ENCODE data around the gene RPL18A.
"Not testable (repeated sequence)": the region's sequence is repeated elsewhere in the genome, so short reads cannot be mapped to it uniquely, and the experiment has no call there.

The RPL18A gene

DNA sequence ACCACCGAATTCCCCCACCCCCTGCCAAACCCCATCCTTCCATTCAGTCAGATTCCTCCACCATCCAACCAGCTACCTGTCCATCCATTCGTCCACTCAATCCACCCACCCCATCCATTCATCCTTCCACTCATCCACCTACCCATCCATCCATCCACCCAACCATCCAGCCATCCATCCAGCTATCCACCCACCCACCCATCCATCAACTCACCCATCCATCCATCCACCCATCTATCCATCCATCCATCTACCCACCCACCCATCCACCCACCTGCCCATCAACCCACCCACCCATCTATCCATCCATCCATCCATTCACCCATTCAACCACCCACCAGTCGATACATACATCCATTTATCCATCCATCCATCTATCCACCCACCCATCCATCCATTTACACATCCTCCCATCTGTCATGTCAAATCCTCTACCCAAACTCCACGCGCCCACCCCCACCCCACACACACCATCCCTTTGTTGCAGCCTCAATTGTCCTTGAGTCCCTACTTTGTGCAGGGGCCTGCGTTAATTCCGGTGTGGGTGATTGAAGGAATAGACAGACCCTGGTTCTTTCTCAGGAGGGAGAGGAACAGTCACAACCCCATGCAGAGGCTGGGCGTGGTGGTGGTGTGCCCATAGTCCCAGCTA lies 6.7 kb downstream of the RPL18A start:
- in situ Hi-C loops (cut with HindIII; ENCODE audit: low sequenced_read_pairs) = no loop called here

DNA sequence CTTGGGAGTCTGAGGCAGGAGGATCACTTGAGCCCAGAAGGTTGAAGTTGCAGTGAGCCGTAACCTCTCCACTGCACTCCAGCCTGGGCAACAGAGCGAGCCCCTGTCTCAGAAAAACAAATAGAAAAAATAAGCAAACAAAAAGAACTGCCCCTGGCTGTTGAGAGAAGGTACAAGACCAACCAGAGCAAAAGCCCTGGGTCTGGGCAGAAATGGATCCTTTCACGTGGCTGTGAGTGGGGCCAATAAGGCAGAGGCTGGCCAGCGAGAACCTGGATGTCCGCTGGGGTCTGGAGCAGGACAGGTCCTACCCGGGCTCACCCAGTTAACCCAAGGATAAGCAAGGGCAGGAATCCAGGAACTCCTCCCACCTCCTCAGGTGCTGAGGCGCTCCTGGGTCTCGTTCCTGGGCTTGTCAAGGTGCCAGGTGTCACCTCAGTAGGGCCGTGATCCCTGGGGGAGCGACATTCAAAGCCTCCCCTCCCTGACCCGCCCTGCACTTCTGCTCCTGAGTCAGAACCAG lies 7.3 kb downstream of the RPL18A start:
- in situ Hi-C loops (cut with HindIII; ENCODE audit: low sequenced_read_pairs) = no loop called here

DNA sequence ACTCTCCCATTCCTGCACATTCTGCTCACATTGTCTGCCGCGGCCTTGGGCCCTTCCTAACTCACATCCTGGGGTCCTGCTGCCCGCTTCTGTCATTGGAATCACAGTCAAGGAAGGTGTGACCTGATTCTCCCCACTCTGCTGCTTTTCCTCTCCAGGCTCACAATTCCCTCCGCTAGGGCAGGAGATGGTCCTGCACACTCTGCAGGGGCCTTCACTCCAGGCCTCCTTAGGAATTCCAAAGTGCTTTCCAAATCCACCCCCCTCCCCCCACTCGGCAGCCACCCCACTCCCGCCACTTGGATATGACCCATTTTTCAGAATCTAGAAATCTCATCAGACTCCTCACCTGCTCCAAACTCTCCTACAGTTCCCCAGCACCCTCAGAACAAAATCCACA lies 9.0 kb downstream of the RPL18A start:
- in situ Hi-C loops (cut with HindIII; ENCODE audit: low sequenced_read_pairs) = no loop called here

DNA sequence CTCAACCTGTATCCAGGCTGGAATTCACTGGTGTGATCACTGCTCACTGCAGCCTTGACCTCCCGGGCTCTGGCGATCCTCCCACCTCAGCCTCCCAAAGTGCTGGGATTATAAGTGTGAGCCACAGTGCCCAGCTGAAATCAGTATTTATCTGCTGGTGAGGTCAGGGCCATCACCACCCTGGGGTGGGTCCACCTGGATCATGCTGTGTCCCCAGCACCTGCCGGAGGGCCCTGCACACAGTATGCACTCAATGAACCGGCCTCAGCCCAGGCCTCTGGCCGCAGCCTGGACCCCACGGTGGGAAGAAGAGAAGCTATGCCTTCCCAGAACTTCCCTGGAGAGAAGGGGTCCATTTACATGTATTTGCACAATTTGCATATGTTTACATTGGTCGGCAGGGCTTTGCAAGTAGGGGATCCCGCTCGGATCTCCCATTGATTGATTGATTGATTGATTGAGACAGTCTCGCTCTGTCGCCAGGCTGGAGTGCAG lies 9.5 kb downstream of the RPL18A start:
- in situ Hi-C loops (cut with HindIII; ENCODE audit: low sequenced_read_pairs) = no loop called here

DNA sequence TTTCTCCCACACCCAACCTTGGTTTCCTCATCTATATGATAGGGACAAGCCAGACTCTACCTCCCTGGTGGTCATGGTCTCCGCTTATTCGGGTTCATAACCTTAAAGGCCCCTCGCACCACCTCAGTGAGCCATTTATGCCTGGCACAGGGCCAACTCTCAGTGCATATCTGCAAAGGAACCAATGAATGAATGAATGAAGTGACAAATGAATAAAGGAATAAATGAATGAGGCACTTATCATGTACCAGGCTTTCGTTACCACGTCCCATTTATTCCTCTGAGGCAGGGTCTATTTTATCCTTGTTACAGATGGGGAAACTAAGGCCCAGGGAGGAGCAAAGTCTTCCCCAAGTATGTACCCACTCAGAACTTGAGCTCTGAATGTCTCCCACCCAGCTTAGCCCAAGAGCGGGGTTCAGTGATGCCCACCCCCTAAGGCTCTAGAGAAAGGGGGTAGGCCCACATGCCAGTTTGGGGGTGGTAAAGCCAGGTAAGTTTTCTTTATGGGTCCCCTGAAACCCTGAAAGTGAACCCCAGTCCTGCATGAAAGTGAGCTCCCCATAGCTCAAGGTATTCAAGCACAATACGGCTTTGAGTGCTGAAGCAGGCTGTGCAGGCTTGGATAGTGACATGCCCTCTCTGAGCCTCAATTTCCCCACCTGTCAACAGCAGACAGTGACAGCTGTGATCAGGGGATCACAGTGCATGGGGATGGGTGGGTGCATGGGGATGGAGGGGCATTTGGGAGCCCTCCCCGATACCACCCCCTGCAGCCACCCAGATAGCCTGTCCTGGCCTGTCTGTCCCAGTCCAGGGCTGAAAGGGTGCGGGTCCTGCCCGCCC lies 11.5 kb downstream of the RPL18A start:
- in situ Hi-C loops (cut with HindIII; ENCODE audit: low sequenced_read_pairs) = no loop called here

DNA sequence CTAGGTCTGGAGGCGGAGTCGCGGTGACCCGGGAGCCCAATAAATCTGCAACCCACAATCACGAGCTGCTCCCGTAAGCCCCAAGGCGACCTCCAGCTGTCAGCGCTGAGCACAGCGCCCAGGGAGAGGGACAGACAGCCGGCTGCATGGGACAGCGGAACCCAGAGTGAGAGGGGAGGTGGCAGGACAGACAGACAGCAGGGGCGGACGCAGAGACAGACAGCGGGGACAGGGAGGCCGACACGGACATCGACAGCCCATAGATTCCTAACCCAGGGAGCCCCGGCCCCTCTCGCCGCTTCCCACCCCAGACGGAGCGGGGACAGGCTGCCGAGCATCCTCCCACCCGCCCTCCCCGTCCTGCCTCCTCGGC lies 12.2 kb downstream of the RPL18A start, which contains the start of gene SLC5A5:
Gene SLC5A5, plus strand, starts transcription at position 68 of the 373 bp plus-strand sequence. CDS start 375 bp downstream, outside the sequence.
- in situ Hi-C loops (cut with HindIII; ENCODE audit: low sequenced_read_pairs) = no loop called here

DNA sequence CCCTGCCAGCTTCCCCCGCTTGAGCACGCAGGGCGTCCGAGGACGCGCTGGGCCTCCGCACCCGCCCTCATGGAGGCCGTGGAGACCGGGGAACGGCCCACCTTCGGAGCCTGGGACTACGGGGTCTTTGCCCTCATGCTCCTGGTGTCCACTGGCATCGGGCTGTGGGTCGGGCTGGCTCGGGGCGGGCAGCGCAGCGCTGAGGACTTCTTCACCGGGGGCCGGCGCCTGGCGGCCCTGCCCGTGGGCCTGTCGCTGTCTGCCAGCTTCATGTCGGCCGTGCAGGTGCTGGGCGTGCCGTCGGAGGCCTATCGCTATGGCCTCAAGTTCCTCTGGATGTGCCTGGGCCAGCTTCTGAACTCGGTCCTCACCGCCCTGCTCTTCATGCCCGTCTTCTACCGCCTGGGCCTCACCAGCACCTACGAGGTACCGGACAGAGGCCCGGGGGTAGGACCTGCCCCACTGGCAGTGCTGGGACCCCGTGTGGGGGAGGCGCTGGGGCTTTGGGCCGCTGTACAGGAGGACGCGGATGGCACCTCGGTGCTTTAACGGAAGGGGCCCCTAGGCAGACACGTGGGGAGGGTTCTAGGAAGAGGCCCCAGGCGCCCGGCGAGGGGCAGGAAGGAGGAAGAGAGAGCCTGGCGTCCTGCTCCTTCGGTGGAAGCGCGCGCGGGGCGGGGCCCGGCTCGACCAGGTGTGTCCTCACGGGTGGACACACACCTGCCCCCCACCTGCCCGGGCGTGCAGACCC lies 12.7 kb downstream of the RPL18A start:
- in situ Hi-C loops (cut with HindIII; ENCODE audit: low sequenced_read_pairs) = no loop called here

DNA sequence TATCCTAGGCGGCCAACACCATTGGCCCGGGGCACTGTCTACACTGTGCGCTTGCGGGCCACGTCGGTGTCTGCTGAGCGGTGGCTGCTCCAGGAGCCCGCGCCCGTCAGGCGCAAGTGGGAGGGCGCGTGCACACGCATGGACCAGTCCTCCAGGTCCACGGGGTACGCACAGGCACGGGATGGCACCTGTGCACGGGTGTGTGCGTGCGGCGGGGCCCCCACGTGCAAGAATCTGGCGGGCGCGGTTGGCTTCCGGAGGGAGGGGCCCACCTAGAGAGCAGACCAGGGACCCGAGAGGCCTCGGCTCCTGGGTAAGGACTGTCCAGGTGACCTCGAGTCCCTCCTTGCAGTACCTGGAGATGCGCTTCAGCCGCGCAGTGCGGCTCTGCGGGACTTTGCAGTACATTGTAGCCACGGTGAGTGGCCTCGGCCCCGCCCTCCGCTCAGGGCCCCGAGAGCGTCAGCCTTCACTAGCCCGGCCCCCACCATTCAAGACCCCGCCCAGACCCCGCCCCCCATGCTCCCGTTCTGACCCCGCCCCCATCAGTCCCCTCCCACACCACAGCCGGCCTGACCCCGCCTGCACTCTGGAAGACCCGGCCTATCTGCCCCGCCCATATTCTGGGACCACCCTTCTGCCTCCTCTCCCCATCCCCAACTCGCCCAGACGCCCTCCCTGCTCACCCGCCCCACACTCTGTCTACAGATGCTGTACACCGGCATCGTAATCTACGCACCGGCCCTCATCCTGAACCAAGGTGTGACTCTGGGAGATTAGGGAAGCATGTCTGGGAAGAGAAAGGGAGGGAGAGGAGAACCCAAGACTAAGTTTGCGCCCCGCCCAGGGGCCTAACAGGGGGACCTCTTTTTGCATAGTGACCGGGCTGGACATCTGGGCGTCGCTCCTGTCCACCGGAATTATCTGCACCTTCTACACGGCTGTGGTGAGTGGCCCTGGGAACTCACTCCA lies 14.4 kb downstream of the RPL18A start:
- in situ Hi-C loops (cut with HindIII; ENCODE audit: low sequenced_read_pairs) = no loop called here

DNA sequence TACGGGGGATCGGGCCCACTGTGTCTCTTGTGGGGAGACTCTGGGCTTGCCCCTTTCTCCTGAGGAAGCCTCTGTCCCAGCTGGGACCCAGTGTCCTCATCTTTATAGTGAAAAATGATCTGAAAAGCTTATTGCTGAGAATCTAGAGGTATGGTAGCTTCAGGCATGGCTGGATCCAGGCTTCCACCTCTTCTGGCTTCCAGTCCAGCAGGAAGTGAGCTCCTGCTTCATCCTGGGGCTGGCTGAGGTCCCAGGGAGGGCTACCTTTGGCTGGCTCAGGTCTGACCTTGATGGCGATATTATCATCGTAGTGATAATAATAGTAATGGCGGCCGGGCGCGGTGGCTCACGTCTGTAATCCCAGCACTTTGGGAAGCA lies 15.0 kb downstream of the RPL18A start:
- in situ Hi-C loops (cut with HindIII; ENCODE audit: low sequenced_read_pairs) = no loop called here

DNA sequence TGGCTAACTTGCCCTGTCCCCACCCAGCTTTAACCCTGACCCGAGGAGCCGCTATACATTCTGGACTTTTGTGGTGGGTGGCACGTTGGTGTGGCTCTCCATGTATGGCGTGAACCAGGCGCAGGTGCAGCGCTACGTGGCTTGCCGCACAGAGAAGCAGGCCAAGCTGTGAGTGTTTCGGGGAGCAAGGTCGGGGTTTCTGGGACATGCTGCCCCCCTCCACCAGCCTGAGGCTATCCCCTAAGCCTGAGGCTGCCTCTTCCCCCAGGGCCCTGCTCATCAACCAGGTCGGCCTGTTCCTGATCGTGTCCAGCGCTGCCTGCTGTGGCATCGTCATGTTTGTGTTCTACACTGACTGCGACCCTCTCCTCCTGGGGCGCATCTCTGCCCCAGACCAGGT lies 18.0 kb downstream of the RPL18A start:
- in situ Hi-C loops (cut with HindIII; ENCODE audit: low sequenced_read_pairs) = no loop called here

DNA sequence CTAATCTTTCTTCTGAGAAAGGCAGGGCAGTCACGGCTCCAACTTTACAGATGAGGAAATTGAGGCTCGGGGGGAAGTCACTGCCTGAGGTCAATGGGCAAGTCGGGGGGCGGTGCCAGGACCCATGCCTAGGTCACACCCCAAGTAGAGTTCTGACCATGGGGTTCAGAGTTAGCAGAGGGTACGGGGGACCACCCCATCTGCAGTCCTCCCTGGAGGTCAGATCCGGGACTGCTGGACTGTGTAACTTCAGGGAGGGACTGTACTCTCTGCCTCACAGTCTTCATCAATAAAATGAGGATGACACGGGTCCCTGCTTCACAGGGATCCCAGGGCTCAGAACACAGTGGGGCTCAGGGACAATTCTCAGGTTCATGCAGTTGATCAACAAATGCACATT lies 19.8 kb downstream of the RPL18A start:
- in situ Hi-C loops (cut with HindIII; ENCODE audit: low sequenced_read_pairs) = no loop called here

DNA sequence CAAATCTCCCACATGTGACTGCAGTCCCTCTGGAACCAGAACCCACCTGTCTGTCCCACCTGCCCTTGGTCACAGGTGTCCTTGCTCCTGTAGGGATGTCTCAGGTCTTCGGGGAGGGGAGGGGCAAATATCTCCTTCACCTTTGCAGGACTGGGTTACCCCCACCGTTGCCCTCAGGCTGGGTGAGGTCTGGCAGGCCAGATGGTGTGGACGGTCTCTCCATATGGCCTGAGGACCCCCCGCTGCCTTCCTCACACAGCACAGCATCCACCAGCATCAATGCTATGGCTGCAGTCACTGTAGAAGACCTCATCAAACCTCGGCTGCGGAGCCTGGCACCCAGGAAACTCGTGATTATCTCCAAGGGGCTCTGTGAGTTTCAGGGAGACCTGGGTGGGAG lies 22.0 kb downstream of the RPL18A start:
- in situ Hi-C loops (cut with HindIII; ENCODE audit: low sequenced_read_pairs) = no loop called here

DNA sequence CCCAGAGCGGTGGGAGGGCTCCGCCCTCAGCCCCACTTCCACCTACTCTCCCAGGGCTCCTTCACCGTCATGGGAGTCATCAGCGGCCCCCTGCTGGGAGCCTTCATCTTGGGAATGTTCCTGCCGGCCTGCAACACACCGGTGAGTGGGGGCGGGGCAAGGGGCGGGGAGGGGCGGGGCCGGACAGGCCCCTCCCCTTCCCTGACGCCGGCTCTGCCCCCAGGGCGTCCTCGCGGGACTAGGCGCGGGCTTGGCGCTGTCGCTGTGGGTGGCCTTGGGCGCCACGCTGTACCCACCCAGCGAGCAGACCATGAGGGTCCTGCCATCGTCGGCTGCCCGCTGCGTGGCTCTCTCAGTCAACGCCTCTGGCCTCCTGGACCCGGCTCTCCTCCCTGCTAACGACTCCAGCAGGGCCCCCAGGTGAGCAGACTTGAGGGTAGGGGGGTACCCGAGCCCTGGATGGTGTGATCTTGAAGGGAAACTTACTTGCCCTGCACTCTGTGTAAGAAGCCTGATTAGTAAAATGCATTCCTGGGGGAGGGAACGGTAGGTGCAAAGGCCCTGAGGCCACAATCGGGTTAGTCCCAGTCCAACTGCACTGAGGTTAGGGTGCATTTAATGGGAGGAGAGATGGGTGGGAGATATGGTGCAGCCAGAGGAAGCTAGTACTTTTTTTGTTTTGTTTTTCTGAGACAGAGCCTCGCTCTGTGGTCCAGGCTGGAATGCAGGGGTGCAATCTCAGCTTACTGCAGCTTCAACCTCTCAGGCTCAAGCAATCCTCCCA lies 24.1 kb downstream of the RPL18A start:
- in situ Hi-C loops (cut with HindIII; ENCODE audit: low sequenced_read_pairs) = no loop called here

DNA sequence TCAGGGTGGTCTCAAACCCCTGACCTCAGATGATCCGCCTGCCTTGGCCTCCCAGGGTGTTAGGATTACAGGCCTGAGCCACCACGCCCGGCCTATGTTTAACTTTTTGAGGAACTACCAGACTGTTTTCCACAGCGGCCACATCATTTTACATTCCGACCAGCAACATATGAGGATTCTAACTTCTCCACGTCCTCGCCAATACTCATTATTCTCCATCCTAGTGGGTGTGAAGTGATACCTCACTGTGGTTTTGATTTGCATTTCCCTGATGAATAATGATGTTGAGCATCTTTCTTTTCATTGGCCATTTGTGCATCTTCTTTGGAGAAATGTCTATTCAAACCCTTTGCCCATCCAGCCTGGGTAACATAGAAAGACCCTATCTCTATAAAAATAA lies 26.8 kb downstream of the RPL18A start:
- in situ Hi-C loops (cut with HindIII; ENCODE audit: low sequenced_read_pairs) = no loop called here

DNA sequence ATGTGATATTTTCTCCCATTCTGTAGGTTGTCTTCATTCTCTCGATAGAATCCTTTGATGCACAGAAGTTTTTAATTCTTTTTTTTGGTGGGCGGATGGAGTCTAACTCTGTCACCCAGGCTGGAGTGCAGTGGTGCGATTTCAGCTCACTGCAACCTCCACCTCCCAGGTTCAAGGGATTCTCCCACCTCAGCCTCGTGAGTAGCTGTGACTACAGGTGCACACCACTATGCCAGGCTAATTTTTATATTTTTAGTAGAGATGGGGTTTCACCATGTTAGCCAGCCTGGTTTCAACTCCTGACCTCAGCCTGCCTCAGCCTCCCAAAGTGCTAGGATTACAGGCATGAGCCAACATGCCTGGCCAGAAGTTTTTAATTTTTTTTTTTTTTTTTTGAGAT lies 27.5 kb downstream of the RPL18A start:
- in situ Hi-C loops (cut with HindIII; ENCODE audit: low sequenced_read_pairs) = not testable (repeated sequence)

DNA sequence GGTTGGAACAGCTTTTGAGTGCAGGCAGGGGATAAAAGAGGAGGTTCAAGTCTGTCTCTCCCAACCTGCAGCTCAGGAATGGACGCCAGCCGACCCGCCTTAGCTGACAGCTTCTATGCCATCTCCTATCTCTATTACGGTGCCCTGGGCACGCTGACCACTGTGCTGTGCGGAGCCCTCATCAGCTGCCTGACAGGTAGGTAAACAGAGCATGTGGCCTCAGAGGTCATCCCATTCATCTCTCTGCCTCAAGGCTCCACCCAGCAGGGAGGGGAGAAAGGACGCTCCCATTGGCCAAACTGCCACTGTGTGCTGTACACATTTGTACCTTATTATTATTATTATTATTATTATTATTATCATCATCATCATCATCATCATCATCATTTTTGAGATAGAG lies 28.6 kb downstream of the RPL18A start:
- in situ Hi-C loops (cut with HindIII; ENCODE audit: low sequenced_read_pairs) = no loop called here

DNA sequence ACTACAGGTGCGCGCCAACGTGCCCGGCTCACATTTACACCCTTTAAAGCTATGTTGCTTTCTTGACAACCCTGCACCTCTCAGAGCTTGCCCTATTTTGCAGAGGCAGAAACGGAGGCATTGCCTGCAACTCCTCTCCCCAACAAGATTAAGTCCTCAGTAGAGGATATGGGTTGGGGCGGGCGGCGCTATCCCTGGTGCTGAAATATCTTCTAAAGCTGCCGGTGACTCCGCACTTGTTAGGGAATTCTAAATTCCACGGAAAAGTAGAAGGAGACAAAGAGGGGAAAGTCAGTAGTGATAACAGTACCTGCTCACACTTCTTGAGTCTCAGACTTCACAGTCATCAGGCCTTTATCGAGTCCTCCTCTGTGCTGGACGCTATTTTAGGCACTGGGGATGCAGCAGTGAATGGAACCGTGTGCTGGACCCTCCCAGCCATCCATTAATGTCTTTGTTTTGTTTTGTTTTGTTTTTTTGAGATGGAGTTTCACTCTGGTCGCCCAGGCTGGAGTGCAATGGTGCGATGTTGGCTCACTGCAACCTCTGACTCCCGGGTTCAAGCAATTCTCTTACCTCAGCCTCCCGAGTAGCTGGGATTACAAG lies 30.0 kb downstream of the RPL18A start:
- in situ Hi-C loops (cut with HindIII; ENCODE audit: low sequenced_read_pairs) = no loop called here

DNA sequence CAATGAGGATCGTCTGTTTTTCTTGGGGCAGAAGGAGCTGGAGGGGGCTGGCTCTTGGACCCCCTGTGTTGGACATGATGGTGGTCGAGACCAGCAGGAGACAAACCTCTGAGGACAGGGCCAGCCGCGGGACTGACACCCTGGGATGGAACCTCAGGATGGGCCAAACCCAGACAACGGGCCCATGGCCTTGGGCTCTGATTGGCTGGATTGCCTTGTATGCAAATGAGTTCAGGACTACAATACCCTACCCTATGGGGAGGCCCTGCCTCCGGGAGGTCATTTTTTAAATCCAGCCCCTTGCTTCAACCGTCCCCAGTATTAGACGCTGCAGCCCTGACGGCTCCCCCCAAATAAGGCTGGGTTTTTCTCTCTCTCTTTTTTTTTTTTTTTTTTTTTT lies 34.1 kb downstream of the RPL18A start:
- in situ Hi-C loops (cut with HindIII; ENCODE audit: low sequenced_read_pairs) = no loop called here

DNA sequence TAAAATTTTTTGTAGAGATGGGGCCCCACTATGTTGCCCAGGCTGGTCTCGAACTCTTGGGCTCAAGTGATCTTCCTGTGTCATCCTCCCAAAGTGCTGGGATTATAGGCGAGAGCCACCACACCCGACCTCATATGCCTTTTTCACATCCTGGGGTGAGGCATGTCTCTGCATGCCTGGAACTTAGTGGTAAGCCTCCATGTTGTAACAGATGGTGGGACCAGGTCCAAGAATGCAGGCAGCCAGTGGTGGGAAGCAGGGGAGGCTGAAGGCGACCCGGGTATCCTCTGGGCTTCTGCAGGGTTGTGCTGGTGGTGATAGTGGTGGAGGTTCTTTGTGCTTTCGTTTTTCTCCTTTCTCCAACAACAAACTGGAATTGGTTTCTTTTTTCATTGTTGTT lies 43.0 kb downstream of the RPL18A start:
- in situ Hi-C loops (cut with HindIII; ENCODE audit: low sequenced_read_pairs) = no loop called here

Data from DLD1 (cell line).